GM12874 (cell line): ENCODE results near the gene GATD1.

ENCODE experiments used
- TF ChIP-seq, protein P1 (sequence below): IDR thresholded peaks from 2 replicates; pipeline ENCODE4 v1.5.1; 2011; ENCODE audit warnings: low read depth, mild to moderate bottlenecking, control low read depth, low read length, moderate library complexity; ENCODE audit not compliant: insufficient read depth

GATD1 gene

DNA sequence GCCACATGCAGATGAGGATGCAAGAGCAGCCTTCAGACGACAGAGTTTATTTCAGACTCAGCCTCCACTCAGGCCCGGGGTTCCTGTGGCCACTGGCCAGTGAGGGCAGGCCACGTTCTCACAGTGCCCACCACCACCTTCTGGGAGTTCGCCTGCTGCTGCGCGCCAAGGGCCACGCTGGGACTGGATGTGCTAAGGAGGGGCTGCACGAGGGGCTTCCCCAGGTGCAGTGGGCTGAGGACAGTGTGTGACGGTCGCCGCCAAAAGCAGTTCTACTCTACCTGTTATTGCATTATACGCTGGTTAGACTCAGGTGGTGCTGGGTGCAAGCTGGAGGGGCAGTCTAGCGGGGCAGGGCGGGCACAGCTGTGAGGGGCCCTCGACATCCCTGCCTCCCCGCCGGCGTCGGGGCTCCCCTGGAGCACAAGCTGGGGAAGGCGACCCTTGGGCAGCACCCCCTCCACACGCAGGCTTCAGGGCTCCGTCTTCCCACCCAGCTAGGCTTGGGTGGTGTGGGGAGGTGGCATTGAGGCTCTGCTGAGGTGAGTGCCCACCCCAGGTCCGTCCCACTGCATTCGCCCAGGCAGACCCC is 9.9 kb upstream of the GATD1 start:
- TF ChIP-seq, protein P1, sequence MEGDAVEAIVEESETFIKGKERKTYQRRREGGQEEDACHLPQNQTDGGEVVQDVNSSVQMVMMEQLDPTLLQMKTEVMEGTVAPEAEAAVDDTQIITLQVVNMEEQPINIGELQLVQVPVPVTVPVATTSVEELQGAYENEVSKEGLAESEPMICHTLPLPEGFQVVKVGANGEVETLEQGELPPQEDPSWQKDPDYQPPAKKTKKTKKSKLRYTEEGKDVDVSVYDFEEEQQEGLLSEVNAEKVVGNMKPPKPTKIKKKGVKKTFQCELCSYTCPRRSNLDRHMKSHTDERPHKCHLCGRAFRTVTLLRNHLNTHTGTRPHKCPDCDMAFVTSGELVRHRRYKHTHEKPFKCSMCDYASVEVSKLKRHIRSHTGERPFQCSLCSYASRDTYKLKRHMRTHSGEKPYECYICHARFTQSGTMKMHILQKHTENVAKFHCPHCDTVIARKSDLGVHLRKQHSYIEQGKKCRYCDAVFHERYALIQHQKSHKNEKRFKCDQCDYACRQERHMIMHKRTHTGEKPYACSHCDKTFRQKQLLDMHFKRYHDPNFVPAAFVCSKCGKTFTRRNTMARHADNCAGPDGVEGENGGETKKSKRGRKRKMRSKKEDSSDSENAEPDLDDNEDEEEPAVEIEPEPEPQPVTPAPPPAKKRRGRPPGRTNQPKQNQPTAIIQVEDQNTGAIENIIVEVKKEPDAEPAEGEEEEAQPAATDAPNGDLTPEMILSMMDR = no peak

DNA sequence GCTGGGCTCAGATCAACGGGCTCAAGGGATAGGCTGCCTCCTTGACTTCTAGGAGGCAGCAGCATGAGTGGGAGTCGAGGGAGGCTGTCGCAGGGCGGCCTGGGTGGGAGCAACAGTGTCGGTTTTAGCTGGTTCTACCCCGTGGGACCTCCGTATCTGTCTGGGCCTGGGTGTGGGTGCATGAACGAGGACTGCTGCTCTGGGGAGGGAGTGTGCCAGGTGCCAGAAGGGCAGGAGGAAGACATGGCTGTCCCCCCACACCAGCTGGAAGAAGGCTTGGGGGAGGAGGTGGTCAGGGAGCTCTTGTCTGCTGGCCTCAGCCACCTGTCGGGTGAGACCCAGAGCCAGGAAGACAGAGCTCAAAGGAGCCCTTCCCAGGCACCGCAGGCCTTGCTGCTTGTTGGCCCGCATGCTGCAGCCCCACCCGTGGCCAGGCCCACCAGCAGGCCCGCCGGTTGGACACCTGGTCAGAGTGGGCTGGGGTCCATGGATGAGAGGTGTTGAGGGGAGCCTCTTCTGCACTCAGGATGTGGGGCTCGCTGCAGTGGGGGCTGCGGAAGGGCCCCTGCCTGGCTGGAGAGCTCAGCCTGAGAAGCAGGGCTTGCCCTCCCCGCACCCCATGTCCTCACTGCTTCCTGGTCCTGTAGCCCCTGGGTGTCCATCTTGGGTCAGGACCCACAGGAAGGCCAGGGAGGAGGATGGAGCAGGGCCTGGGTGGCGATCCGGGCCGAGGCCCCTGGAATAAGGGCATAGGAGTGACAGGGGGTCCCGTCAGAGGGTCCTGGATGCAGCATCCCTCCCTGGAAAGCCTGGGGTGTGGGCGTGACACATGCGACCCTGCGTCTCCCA is 9.2 kb upstream of the GATD1 start:
- TF ChIP-seq, protein P1 = no peak

DNA sequence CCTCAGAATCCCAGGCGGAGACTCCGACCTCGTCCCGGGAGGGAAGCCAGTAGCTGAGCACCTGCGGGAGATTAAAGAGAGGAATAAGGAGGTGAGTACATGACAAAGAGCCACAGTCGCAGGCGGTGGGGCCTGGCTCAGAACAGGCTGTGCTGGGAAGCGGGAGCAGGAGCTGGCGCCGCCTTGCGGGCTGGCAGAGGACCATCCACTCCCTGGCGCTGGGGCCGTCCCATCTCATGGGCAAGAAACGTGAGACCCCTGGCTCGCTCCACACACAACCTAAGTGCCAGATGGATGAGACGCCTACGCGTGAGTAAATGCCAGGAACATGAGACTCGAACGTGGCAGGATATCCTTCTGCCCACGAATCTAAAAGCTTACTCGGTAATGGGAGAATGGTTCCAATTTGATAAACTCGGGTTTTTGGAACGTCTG is 6.3 kb upstream of the GATD1 start:
- TF ChIP-seq, protein P1 = peak; percentile 66

DNA sequence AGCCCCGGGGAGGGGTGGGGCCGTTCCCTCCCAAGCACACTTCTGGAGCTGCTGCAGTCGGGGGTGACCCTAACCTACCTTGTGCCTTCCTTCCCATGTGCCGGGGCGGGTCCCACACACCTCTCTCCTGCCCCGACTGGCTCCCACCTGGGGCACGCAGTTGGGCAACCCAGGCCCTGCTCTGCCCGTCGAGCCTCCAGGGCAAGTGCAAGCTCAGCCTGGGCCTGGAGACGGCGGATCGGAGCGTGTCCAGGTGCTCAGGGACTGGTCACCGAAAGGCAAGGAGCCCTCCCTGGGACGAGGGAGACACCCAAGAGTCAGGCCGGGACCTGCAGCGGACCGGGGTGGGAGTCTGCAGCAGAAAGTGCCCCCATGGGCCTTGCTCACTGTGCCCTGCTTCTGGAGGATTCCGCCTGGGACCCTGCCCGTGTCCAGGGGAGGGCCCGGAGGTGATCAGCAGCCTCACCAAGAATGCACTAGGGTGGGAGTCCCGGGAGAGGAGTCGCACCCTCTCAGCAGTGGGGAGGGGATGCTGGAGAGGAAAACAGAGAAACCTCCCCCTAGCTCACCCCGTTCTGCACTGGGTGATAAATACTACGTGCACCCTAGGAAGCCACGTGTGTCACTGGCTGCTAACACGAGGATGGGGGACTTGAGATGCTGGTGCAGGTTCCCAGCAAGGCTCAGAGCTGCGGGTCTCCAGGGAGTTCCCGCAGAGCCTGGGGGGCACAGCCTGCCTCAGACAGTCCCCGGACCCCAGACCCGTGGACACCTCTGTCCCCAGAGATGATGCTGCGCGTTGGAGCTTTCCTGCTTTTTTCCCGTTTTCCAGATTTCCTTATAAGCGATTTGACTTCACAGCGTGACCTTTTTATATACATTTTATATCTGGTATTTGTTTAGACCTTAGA is 5.2 kb upstream of the GATD1 start:
- TF ChIP-seq, protein P1 = no peak

DNA sequence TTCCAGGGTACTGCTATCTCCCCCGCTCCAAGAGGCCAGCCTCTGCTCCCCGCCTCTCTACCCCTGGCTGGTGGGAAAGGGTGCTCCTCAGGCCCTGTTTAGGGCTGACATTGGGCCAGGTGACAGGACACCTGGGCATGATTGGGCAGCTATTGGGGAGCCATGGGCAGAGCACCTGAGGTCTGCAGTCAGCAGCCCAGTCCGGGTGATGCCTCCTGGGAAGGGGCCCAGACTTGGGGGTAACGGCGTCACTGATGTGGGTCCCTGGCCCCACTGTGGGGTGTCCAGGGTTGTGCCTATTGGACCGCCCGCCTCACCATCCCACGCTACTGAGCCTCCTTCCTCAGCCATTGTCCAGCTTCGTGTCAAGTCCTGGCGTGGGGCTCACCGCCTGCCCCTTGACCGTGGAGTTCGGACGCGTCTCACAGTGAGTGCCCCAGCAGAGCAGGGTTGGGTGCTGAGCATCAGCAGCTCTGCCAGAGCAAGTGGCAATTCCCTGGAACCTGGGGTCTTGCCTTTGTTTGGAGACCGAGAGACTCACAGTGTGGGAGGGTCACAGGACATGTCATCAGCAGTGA is 2.8 kb upstream of the GATD1 start:
- TF ChIP-seq, protein P1 = no peak

DNA sequence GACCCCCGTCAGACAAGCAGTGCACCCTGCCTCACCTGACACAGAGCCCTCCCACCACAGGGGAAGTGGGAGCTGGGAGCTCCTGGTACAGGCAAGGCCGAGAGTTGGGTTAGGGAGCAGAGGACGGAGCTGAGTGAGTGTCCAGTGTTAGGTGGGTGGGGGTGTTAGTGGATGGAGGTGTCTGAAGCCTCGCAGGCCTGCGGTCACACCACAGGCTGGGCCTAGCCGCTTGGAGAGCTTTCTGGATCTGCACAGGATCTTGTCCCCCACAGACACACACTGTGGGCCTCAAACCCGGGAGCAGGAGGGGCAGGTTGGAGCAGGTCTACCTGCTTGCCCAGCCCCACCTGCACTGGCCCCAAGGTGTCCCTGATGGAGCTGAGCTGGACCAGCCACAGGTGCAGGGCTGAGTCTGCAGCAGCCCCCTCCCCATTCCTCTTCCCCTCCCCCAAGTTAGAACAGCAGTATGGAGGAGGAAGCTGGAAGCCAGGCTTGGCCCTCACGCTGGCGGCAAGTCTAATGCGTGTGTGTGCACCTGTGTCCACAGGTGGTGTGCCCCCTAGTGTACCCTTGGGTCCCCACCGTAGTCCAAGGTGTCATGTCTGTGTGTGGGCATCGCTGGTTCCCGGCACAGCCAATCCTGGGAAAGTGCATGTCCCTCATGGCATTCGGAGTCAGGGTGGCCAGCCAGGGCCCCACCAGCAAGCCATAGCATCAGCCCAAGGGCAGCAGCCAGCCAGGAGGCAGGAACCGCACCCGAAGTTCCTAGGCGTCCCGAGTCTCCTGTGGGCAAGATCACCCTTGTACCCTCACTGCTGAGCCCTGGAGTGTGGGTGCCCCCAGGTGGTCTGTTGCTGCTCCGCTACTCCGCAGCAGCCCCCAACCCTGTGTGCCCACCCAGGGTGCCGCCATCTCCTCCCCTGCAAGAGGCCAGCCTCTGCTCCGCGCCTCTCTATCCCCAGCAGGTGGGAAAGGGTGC is 2.0 kb upstream of the GATD1 start:
- TF ChIP-seq, protein P1 = no peak
